Motor neuron (in vitro differentiated cells): ENCODE measurements around the gene PDRG1. TPM values are rescaled to one million over a fixed set of nuclear protein-coding genes. Genes with fewer than 3 reads are reported as not detected.

Experiments
- ATAC-seq, 8 experiments: fragments of 200-7000 bp; cut with Tn5 transposase; replicated peaks in 6 of 8; 2 replicates each; pipeline ENCODE4 v1.8.0; 2021; ENCODE audit warnings: mild to moderate bottlenecking in 8 of 8, moderate library complexity in 8 of 8
- H3K27ac ChIP-seq, 2 donors: fragments of 250-450 bp; sonication (Bioruptor Pico); 2 replicates each; pipeline ENCODE4 v1.9.0; 2021; ENCODE audit warnings: antibody characterized with exemption in 2 of 2, mild to moderate bottlenecking in 2 of 2, moderate library complexity in 1 of 2
- H3K4me1 ChIP-seq, 2 donors: fragments of 250-450 bp; sonication (Bioruptor Pico); replicated peaks in 1 of 2; 2 replicates each; pipeline ENCODE4 v1.6.1; 2021; ENCODE audit warnings: antibody characterized with exemption in 2 of 2, mild to moderate bottlenecking in 2 of 2, moderate library complexity in 1 of 2
- H3K4me3 ChIP-seq, 5 donors: fragments of 250-450 bp; sonication (Bioruptor Pico); 2 replicates each; pipeline ENCODE4 v1.9.0; 2021; ENCODE audit warnings: antibody characterized with exemption in 5 of 5, mild to moderate bottlenecking in 5 of 5, moderate library complexity in 4 of 5
- WGBS, 10 experiments: fragments of 450-650 bp; shearing (Covaris generic); methylation state at CpG; one replicate each; pipeline ENCODE4 v1.0.0; 2022; 5-methylcytosine and 5-hydroxymethylcytosine counted together
- in situ Hi-C, 9 experiments: fragments of 400-800 bp; cut with MboI; loops; one replicate each; pipeline ENCODE4 v1.15.0; 2021; ENCODE audit warnings: low sequenced_read_pairs in 9 of 9, low pct_unique_long_range_greater_than_20kb in 2 of 9; ENCODE audit not compliant: unreplicated experiment in 9 of 9
- total RNA-seq, 8 experiments: library from RNA; unstranded; fragments of 300-600 nt; gene quantifications; 2 replicates each; pipeline versions ENCODE4 v1.2.3 to v1.2.4, GENCODE V29; 2022

PDRG1 gene
- total RNA-seq, 8 experiments from 2014 or later: 16.4 to 46.5 (median 22.2) TPM

- peak overlapping the region in 1 of 2 donors; percentile 19 for H3K27ac ChIP-seq
- 0 to 50% methylated on average over 1 of the region's 2 CpGs; no CpG with 5 or more reads in 8 of the 10 experiments for WGBS, 10 experiments
- in situ Hi-C loops: loop anchor here in 2 of 9 experiments (25.0 kb wide), 2 partner anchors 100 kb away; partner anchors contain the start of genes DUSP15 (in 1 of the 2), HCK (in 1 of the 2) and TTLL9 (in 1 of the 2)
- ATAC-seq: peak in 1 of 8 experiments; percentile 32
- no peak overlapping the region for H3K4me3 ChIP-seq
- peaks cover 14 to 28% of the 10 kb centered on the region in 2 donors for H3K4me1 ChIP-seq
Observed at GRCh38 chr20:31962761-31963160, 10.9 kb upstream of the PDRG1 start.

GRCh38 chr20:31956556-31957526 lies 5.0 kb upstream of the PDRG1 start:
- peak in 2 of 8 experiments; percentile 51 to 62 for ATAC-seq
- H3K27ac ChIP-seq: no peak overlapping the region
- WGBS, 10 experiments: 0 to 79% (median 36%) methylated on average over 1 to 8 of the region's 11 CpGs; no CpG with 5 or more reads in 1 of the 10 experiments
- H3K4me1 ChIP-seq: no peaks in the 10 kb centered on the region
- in situ Hi-C loops: loop anchor here in 2 of 9 experiments (10.0 to 25.0 kb wide), 3 partner anchors 95 to 105 kb away; partner anchors contain the start of genes DUSP15 (in 1 of the 2), HCK (in 1 of the 2) and TTLL9 (in 1 of the 2)
- H3K4me3 ChIP-seq: no peak overlapping the region

GRCh38 chr20:31954500-31954899 lies 2.7 kb upstream of the PDRG1 start:
- H3K4me1 ChIP-seq: peaks cover 7 to 8% of the 10 kb centered on the region in 2 donors
- in situ Hi-C loops: loop anchor here in 2 of 9 experiments (10.0 to 25.0 kb wide), 3 partner anchors 92 to 108 kb away; partner anchors contain the start of genes DUSP15 (in 1 of the 2), HCK (in 1 of the 2) and TTLL9 (in 1 of the 2)
- WGBS, 10 experiments: 0 to 89% (median 41%) methylated on average over 1 of the region's 1 CpG; no CpG with 5 or more reads in 2 of the 10 experiments
- no peak overlapping the region for H3K27ac ChIP-seq
- ATAC-seq: no peak
- no peak overlapping the region for H3K4me3 ChIP-seq

GRCh38 chr20:31953556-31954148 lies 1.8 kb upstream of the PDRG1 start:
- Histone ChIP-seq H3K4me3 (no peak overlapping the region), H3K4me1 (peaks cover 7 to 8% of the 10 kb centered on the region in 2 donors), H3K27ac (no peak overlapping the region)
- no peak for ATAC-seq
- in situ Hi-C loops: loop anchor here in 2 of 9 experiments (10.0 to 25.0 kb wide), 3 partner anchors 91 to 109 kb away; partner anchors contain the start of genes DUSP15 (in 1 of the 2), HCK (in 1 of the 2) and TTLL9 (in 1 of the 2)
- 0 to 83% (median 53%) methylated on average over 1 to 4 of the region's 6 CpGs; no CpG with 5 or more reads in 2 of the 10 experiments for WGBS, 10 experiments

- peak overlapping the region; percentile 60 to 95 (median 88) for H3K4me3 ChIP-seq
- H3K4me1 ChIP-seq: peaks cover 7 to 8% of the 10 kb centered on the region in 2 donors
- no peak for ATAC-seq
- peak overlapping the region; percentile 75 to 77 for H3K27ac ChIP-seq
- in situ Hi-C loops: loop anchor here in 2 of 9 experiments (10.0 to 25.0 kb wide), 3 partner anchors 89 to 111 kb away; partner anchors contain the start of genes DUSP15 (in 1 of the 2), HCK (in 1 of the 2) and TTLL9 (in 1 of the 2)
- 0 to 25% (median 8%) methylated on average over 1 to 3 of the region's 6 CpGs; no CpG with 5 or more reads in 3 of the 10 experiments for WGBS, 10 experiments
Observed at GRCh38 chr20:31951203-31951529, 680 bp downstream of the PDRG1 start.

- ATAC-seq: no peak
- peak overlapping the region in 1 of 5 donors; percentile 95 for H3K4me3 ChIP-seq
- H3K27ac ChIP-seq: no peak overlapping the region
- 75 to 94% (median 87%) methylated on average over 3 to 6 of the region's 9 CpGs; no CpG with 5 or more reads in 1 of the 10 experiments for WGBS, 10 experiments
- in situ Hi-C loops: loop anchor here in 2 of 9 experiments (10.0 to 25.0 kb wide), 3 partner anchors 88 to 112 kb away; partner anchors contain the start of genes DUSP15 (in 1 of the 2), HCK (in 1 of the 2) and TTLL9 (in 1 of the 2)
- H3K4me1 ChIP-seq: peaks cover 7 to 8% of the 10 kb centered on the region in 2 donors
Observed at GRCh38 chr20:31949877-31950646, 1.8 kb downstream of the PDRG1 start.

GRCh38 chr20:31948008-31948407 lies 3.8 kb downstream of the PDRG1 start:
- no peak for ATAC-seq
- Histone ChIP-seq H3K27ac (no peak overlapping the region), H3K4me3 (no peak overlapping the region), H3K4me1 (peaks cover 7 to 8% of the 10 kb centered on the region in 2 donors)
- in situ Hi-C loops: no loop called here
- WGBS, 10 experiments: 86 to 100% (median 100%) methylated on average over 1 to 2 of the region's 2 CpGs; no CpG with 5 or more reads in 5 of the 10 experiments

- ATAC-seq: peak in 2 of 8 experiments; percentile 17 to 52
- Histone ChIP-seq H3K4me1 (peaks cover 4 to 5% of the 10 kb centered on the region in 2 donors), H3K4me3 (no peak overlapping the region), H3K27ac (no peak overlapping the region)
- WGBS, 10 experiments: 40 to 81% (median 70%) methylated on average over 1 to 5 of the region's 6 CpGs; no CpG with 5 or more reads in 5 of the 10 experiments
- in situ Hi-C loops: no loop called here
Observed at GRCh38 chr20:31945785-31946184, 6.1 kb downstream of the PDRG1 start.

GRCh38 chr20:31945319-31945718 lies 6.5 kb downstream of the PDRG1 start:
- Histone ChIP-seq H3K27ac (no peak overlapping the region), H3K4me1 (peaks cover 0 to under 1% of the 10 kb centered on the region in 2 donors), H3K4me3 (no peak overlapping the region)
- WGBS, 10 experiments: 70 to 100% (median 92%) methylated on average over 1 to 3 of the region's 4 CpGs; no CpG with 5 or more reads in 6 of the 10 experiments
- in situ Hi-C loops: no loop called here
- peak in 1 of 8 experiments; percentile 6 for ATAC-seq

GRCh38 chr20:31943052-31943471 lies 8.8 kb downstream of the PDRG1 start:
- 60 to 100% (median 83%) methylated on average over 1 of the region's 2 CpGs; no CpG with 5 or more reads in 5 of the 10 experiments for WGBS, 10 experiments
- H3K4me3 ChIP-seq: no peak overlapping the region
- in situ Hi-C loops: no loop called here
- H3K27ac ChIP-seq: no peak overlapping the region
- H3K4me1 ChIP-seq: no peaks in the 10 kb centered on the region
- peak in 1 of 8 experiments; percentile 68 for ATAC-seq

- WGBS, 10 experiments: 20 to 100% (median 88%) methylated on average over 1 to 2 of the region's 2 CpGs; no CpG with 5 or more reads in 1 of the 10 experiments
- in situ Hi-C loops: no loop called here
- Histone ChIP-seq H3K4me3 (no peak overlapping the region), H3K27ac (no peak overlapping the region), H3K4me1 (no peaks in the 10 kb centered on the region)
- ATAC-seq: peak in 2 of 8 experiments; percentile 8 to 14
Observed at GRCh38 chr20:31939661-31940060, 12.2 kb downstream of the PDRG1 start.

- Histone ChIP-seq H3K4me1 (no peaks in the 10 kb centered on the region), H3K27ac (no peak overlapping the region), H3K4me3 (no peak overlapping the region)
- in situ Hi-C loops: no loop called here
- WGBS, 10 experiments: no CpG with 5 or more reads among the region's 1 CpG
- ATAC-seq: no peak
Observed at GRCh38 chr20:31937820-31938219, 14.0 kb downstream of the PDRG1 start.
